Mesodermal cell (in vitro differentiated cells): ENCODE data around the gene SREK1IP1.
"Not testable (repeated sequence)": the region's sequence is repeated elsewhere in the genome, so short reads cannot be mapped to it uniquely, and the experiment has no call there.

ENCODE experiments used
- H3K27ac ChIP-seq: 2 replicates; pipeline ENCODE4 v1.7.0; 2013; ENCODE audit warnings: mild to moderate bottlenecking, low read depth, low read length, moderate library complexity; ENCODE audit not compliant: severe bottlenecking
- H3K36me3 ChIP-seq: 2 replicates; pipeline ENCODE4 v1.7.1; 2013; ENCODE audit warnings: mild to moderate bottlenecking, low read length, moderate library complexity; ENCODE audit not compliant: control insufficient read depth, insufficient read depth
- H3K4me1 ChIP-seq: one replicate; pipeline ENCODE4 v1.7.1; 2013; ENCODE audit warnings: mild to moderate bottlenecking, low read length; ENCODE audit not compliant: insufficient read depth, control insufficient read depth, poor library complexity, severe bottlenecking
- H3K4me3 ChIP-seq: 2 replicates; pipeline ENCODE4 v1.7.0; 2013; ENCODE audit warnings: low read length, control low read depth, mild to moderate bottlenecking; ENCODE audit not compliant: insufficient read depth, poor library complexity, severe bottlenecking; ENCODE audit errors: extremely low read depth
- H3K9me3 ChIP-seq: 2 replicates; pipeline ENCODE4 v1.7.1; 2013; ENCODE audit warnings: mild to moderate bottlenecking, low read length, moderate library complexity; ENCODE audit not compliant: control insufficient read depth
- WGBS, 2 experiments: methylation state at CpG; one replicate each; pipeline ENCODE4 v1.1.5; 2013; ENCODE audit warnings: missing lambda C conversion rate in 2 of 2; ENCODE audit not compliant: insufficient coverage in 2 of 2; 5-methylcytosine and 5-hydroxymethylcytosine counted together

SREK1IP1 gene

DNA sequence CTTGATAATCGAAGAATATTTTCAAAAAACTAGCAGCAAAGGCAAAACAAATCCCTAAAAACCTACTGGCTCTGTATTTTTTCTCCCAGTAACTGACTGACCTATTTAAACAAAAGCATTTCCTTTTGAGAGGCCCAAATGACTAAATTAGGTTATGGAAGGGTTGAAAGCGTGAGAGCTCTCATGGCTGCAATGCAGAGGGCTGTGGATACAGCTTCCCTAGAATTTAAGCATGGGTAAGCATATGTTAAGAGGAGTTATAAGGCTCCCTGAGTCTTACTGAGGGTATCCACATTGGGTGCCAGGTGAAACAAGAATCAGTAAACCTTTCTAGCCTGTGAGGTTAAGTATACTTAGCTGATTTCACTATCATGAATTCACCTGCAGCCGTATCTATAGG lies 45.9 kb downstream of the SREK1IP1 start:
- Histone ChIP-seq H3K27ac (no peak overlapping the region), H3K4me1 (no peaks in the 10 kb centered on the region), H3K9me3 (no peaks in the 10 kb centered on the region), H3K4me3 (no peak overlapping the region), H3K36me3 (peaks cover 34% of the 10 kb centered on the region)
- 91 to 97% methylated on average over 1 to 3 of the region's 3 CpGs for WGBS, 2 experiments

GRCh38 chr5:64714495-64714894 lies 54.0 kb downstream of the SREK1IP1 start:
- not testable (repeated sequence) for H3K9me3 ChIP-seq, H3K4me3 ChIP-seq, H3K27ac ChIP-seq, H3K4me1 ChIP-seq, H3K36me3 ChIP-seq
- 94% methylated on average over 7 of the region's 16 CpGs; no CpG with 5 or more reads in 1 of the 2 experiments for WGBS, 2 experiments

DNA sequence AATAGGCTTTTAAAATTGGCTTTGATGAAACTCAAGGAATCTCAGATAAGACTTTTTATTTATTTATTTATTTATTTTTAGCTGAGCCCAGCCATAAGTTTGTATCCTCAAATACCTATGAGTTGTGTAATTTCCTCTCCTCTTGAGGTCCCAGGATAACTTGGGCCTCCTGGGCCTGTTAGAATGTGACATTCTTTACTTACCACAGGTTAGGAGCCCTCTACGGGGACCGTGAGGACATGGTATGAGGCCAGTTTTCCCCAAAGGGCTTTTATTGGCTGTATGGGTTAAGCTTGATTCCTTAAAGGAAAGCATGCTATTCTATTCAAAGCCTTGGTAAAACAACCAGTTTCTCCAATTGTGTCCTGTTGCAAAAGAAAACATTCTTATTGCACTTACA lies 61.3 kb downstream of the SREK1IP1 start:
- H3K4me3 ChIP-seq: no peak overlapping the region
- WGBS, 2 experiments: 100% methylated on average over 2 of the region's 2 CpGs; no CpG with 5 or more reads in 1 of the 2 experiments
- H3K4me1 ChIP-seq: peaks cover 4% of the 10 kb centered on the region
- no peak overlapping the region for H3K27ac ChIP-seq
- no peaks in the 10 kb centered on the region for H3K36me3 ChIP-seq
- no peaks in the 10 kb centered on the region for H3K9me3 ChIP-seq

- not testable (repeated sequence) for H3K9me3 ChIP-seq, H3K4me3 ChIP-seq, H3K36me3 ChIP-seq, H3K4me1 ChIP-seq, H3K27ac ChIP-seq
- WGBS, 2 experiments: 25% methylated on average over 2 of the region's 2 CpGs; no CpG with 5 or more reads in 1 of the 2 experiments
These were observed 62.4 kb downstream of the SREK1IP1 start for GRCh38 chr5:64706074-64706473.

GRCh38 chr5:64700765-64701164 lies 67.7 kb downstream of the SREK1IP1 start:
- H3K27ac ChIP-seq: no peak overlapping the region
- no peaks in the 10 kb centered on the region for H3K9me3 ChIP-seq
- WGBS, 2 experiments: 80 to 88% methylated on average over 1 of the region's 4 CpGs
- no peak overlapping the region for H3K4me3 ChIP-seq
- H3K36me3 ChIP-seq: no peaks in the 10 kb centered on the region
- H3K4me1 ChIP-seq: peaks cover 4% of the 10 kb centered on the region

- WGBS, 2 experiments: 89 to 98% methylated on average over 5 to 7 of the region's 7 CpGs
These were observed 72.1 kb downstream of the SREK1IP1 start for GRCh38 chr5:64696414-64696813.

GRCh38 chr5:64693636-64694035 lies 74.9 kb downstream of the SREK1IP1 start:
- Histone ChIP-seq H3K4me3 (no peak overlapping the region), H3K9me3 (no peaks in the 10 kb centered on the region), H3K27ac (no peak overlapping the region), H3K4me1 (peaks cover 3% of the 10 kb centered on the region), H3K36me3 (no peaks in the 10 kb centered on the region)
- 78% methylated on average over 1 of the region's 2 CpGs; no CpG with 5 or more reads in 1 of the 2 experiments for WGBS, 2 experiments

More at GRCh38 chr5:64696414-64696813, 72.1 kb downstream of the SREK1IP1 start:
- not testable (repeated sequence) for H3K4me1 ChIP-seq, H3K27ac ChIP-seq, H3K36me3 ChIP-seq, H3K9me3 ChIP-seq, H3K4me3 ChIP-seq

DNA sequence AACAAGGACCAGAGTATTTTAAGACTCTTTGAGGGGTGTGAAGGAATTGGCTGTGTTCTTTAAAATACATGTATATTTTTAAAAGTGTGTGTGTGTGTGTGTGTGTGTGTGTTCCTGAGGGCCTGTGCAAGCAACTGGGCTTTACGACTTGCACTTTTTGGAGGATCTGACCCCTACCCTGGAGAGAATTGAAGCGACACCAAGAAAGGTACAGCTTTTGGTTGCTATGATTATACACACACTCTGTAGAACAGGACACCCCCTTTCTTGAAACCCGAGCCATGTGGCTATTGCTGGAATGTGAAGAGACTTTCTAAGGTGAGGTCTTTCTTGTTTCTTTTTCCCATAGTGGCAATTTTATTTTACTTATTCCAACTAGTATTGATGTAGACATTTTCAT lies 77.2 kb downstream of the SREK1IP1 start:
- Histone ChIP-seq H3K4me1 (peaks cover 3% of the 10 kb centered on the region), H3K27ac (no peak overlapping the region), H3K9me3 (no peaks in the 10 kb centered on the region), H3K4me3 (peak overlapping the region; percentile 50), H3K36me3 (no peaks in the 10 kb centered on the region)
- no CpG with 5 or more reads among the region's 3 CpGs for WGBS, 2 experiments

GRCh38 chr5:64690417-64691151 lies 77.9 kb downstream of the SREK1IP1 start, which contains the start of gene SHISAL2B:
Gene SHISAL2B, plus strand, starts transcription at chr5:64690503. Its CDS starts 121 bp downstream, at chr5:64690624.
- Histone ChIP-seq H3K36me3 (no peaks in the 10 kb centered on the region), H3K4me1 (peaks cover 3% of the 10 kb centered on the region), H3K9me3 (no peaks in the 10 kb centered on the region), H3K27ac (no peak within 1 kb of the TSS), H3K4me3 (peak within 1 kb of the TSS; percentile 50)
- WGBS, 2 experiments: 0% methylated on average over 41 to 63 of the region's 71 CpGs

- no peaks in the 10 kb centered on the region for H3K36me3 ChIP-seq
- peaks cover 3% of the 10 kb centered on the region for H3K4me1 ChIP-seq
- 5 to 8% methylated on average over 8 of the region's 9 CpGs for WGBS, 2 experiments
- H3K4me3 ChIP-seq: peak overlapping the region; percentile 50
- H3K9me3 ChIP-seq: no peaks in the 10 kb centered on the region
- no peak overlapping the region for H3K27ac ChIP-seq
These were observed 78.4 kb downstream of the SREK1IP1 start for GRCh38 chr5:64690104-64690416.

DNA sequence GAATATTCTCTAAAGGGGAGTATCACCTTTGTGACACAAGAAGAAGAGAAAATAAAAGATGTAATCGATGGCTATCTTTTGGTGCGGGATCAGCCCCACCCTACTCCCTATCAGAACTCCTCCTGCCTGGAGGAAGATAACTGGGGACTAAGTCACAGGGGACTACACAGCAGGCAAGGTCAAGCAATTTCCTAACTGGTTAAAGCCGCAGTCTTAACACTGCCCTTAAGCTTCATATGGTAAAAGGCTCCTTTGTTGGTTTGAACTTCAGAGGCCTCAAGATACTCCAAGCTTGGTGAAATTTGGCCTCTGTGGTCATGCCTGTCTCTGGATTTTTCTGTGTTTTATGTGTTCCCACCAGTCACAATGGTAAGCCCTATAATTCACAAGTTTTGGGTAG lies 79.5 kb downstream of the SREK1IP1 start:
- Histone ChIP-seq H3K36me3 (no peaks in the 10 kb centered on the region), H3K9me3 (no peaks in the 10 kb centered on the region), H3K4me3 (no peak overlapping the region), H3K4me1 (peaks cover 3% of the 10 kb centered on the region), H3K27ac (no peak overlapping the region)
- WGBS, 2 experiments: 47 to 67% methylated on average over 1 to 3 of the region's 3 CpGs
